ENCODE data around the gene HOXB5. TPM values are rescaled to one million over a fixed set of nuclear protein-coding genes. Genes with fewer than 3 reads are reported as not detected.

Gene HOXB5
- total and polyA plus RNA-seq, 10 of the 15 experiments (the other 5 are each of a cell fraction or from before 2014, with no cell fraction given), result not detected

GRCh38 chr17:48599354-48599753, 5.8 kb upstream of the HOXB5 start:
- RAD21 ChIA-PET (ENCODE audit: unreplicated experiment), result interaction anchor here (1.0 to 1.2 kb wide), 2 partner anchors 279 to 519 kb away, joined by 3 read pairs; no protein-coding TSS in a partner anchor
- Histone ChIP-seq H3K4me2 (ENCODE audit: control insufficient read depth, insufficient read depth) (no peak overlapping the region), H3K27ac (ENCODE audit: control insufficient read depth, insufficient read depth) (no peak overlapping the region), H3K27me3 (replicated peaks in 1 of 2; ENCODE audit: control insufficient read depth in 2 of 2, insufficient read depth in 2 of 2, low read length in 1 of 2) (peaks cover 15 to 47% of the 10 kb centered on the region in 2 experiments), H3K9ac (ENCODE audit: control insufficient read depth, insufficient read depth, low read length) (no peak overlapping the region), H3K9me3 (replicated peaks; ENCODE audit: control insufficient read depth, insufficient read depth, low read length) (no peaks in the 10 kb centered on the region), H3K4me1 (ENCODE audit: control insufficient read depth, insufficient read depth, low read length) (peaks cover 10% of the 10 kb centered on the region), H3K36me3 (ENCODE audit: control insufficient read depth in 2 of 2, insufficient read depth in 2 of 2, low read length in 1 of 2) (no peaks in the 10 kb centered on the region), H3K4me3 (no peak overlapping the region), H4K20me1 (ENCODE audit: control insufficient read depth, insufficient read depth) (no peaks in the 10 kb centered on the region), H3K79me2 (ENCODE audit: control insufficient read depth, insufficient read depth, low read length) (no peaks in the 10 kb centered on the region), H2AFZ (ENCODE audit: control insufficient read depth, low read depth, low read length) (no peak overlapping the region)
- in situ Hi-C loops (cut with MboI) (loop anchor here (5.0 kb wide), 1 partner anchor 337 kb away; no protein-coding TSS in a partner anchor), intact Hi-C loops (cut with micrococcal nuclease; ENCODE audit: unreplicated experiment) (no loop called here)
- POLR2A ChIA-PET, result no interaction called here
- DNase-seq (ENCODE audit: low read depth, low spot score) (no peak), ATAC-seq (no peak), FAIRE-seq (no peak)
- SMC1A ChIA-PET (ENCODE audit: uncharacterized antibody, unreplicated experiment), result interaction anchor here (0.8 to 1.1 kb wide), 2 partner anchors 11 to 264 kb away, joined by 3 to 4 read pairs; no protein-coding TSS in a partner anchor
- BruUV-seq (replicated peaks), result no TSS peak
- CTCF ChIA-PET, result interaction anchor here (1.6 to 2.2 kb wide), 2 partner anchors 19 to 248 kb away, joined by 5 to 7 read pairs; no protein-coding TSS in a partner anchor
- 81% methylated on average over 5 of the region's 5 CpGs for WGBS (ENCODE audit: insufficient coverage, insufficient replicate concordance, low lambda C conversion rate, missing lambda C conversion rate)
- TF ChIP-seq CBX3 (IDR thresholded peaks at IDR 0.05; ENCODE audit: borderline replicate concordance, low read depth) (no peak), SUPT20H (IDR thresholded peaks at IDR 0.05; ENCODE audit: borderline replicate concordance, control insufficient read depth, low read depth, low read length) (no peak), ZBTB4 (CRISPR knock-in tag; IDR thresholded peaks at IDR 0.05) (no peak)

All from GM12878 (cell line).